ENCODE results near the gene NLN.

DNA sequence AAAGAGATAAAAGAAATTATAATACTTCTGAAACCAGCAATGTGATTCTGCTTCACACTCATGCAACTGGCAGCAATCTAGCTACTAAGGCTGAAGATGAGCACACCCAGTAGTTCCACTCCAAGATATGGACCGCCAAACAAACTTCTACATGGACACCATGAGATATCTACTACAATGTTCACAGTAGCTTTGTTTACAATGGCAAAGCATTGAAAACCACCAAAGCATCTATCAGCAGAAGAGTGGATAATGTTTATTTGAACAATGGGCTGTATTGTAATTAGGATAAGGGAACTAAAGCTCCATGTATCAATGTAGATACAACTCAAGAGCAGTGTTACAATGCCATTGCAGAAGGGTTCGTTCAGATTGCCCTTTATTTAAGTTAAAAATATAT is 113.2 kb downstream of the NLN start:
- no peak for TF ChIP-seq POLR2AphosphoS5 (IDR thresholded peaks at IDR 0.05; ENCODE audit: control insufficient read depth, insufficient read depth, low read depth, low read length)
- TF ChIP-seq LARP7 (IDR thresholded peaks at IDR 0.05) = no peak
- TF ChIP-seq MED1 (CRISPR knock-in tag; IDR thresholded peaks at IDR 0.05; ENCODE audit: borderline replicate concordance) = no peak
